IMR-90 (cell line): ENCODE measurements around the gene HOXA7. TPM values are rescaled to one million over a fixed set of nuclear protein-coding genes. Genes with fewer than 3 reads are reported as not detected.
A peak's percentile ranks its signal among the peaks of the same experiment; 100 is the strongest.

Source experiments
- ATAC-seq: fragments of 200-7000 bp; cut with Tn5 transposase; 2 replicates; pipeline ENCODE4 v1.9.1; 2020; ENCODE audit warnings: low read depth, mild to moderate bottlenecking, moderate library complexity
- BruUV-seq: library from RNA; stranded (reverse); fragments of 400-500 nt; replicated peaks from 2 replicates; lab custom pipeline; 2021; lab: Mats Ljungman, UMichigan
- CTCF ChIA-PET: fragments of 300-600 bp; formaldehyde crosslinking; extraction: SDS; loops from one replicate; lab custom pipeline; 2021; ENCODE audit warnings: antibody characterized with exemption; lab: Yijun Ruan, JAX
- POLR2A ChIA-PET: fragments of 300-600 bp; sonication (Branson Sonifier 250); formaldehyde crosslinking; loops from one replicate; lab custom pipeline; 2022; ENCODE audit warnings: antibody characterized with exemption; ENCODE audit not compliant: unreplicated experiment; lab: Charles Lee
- DNase-seq: peaks from one replicate; pipeline ENCODE4 v3.0.0; 2013
- H2AFZ ChIP-seq: replicated peaks from 2 replicates; pipeline ENCODE3; 2013; ENCODE audit warnings: low read length, mild to moderate bottlenecking; ENCODE audit not compliant: poor library complexity
- H2AK5ac ChIP-seq: 2 replicates; pipeline ENCODE4 v1.6.1; 2013; ENCODE audit warnings: low read depth, low read length, inconsistent platforms
- H2AK9ac ChIP-seq: replicated peaks from 2 replicates; pipeline ENCODE3; 2013; ENCODE audit warnings: mild to moderate bottlenecking, low read depth, low read length, moderate library complexity; ENCODE audit not compliant: poor library complexity
- H2BK120ac ChIP-seq: 2 replicates; pipeline ENCODE4 v1.6.1; 2013; ENCODE audit warnings: low read depth, low read length, inconsistent platforms
- H2BK15ac ChIP-seq: 3 replicates; pipeline ENCODE4 v1.6.1; 2013; ENCODE audit warnings: low read depth, low read length, inconsistent platforms
- H2BK20ac ChIP-seq: 2 replicates; pipeline ENCODE4 v1.6.1; 2013; ENCODE audit warnings: low read depth, mild to moderate bottlenecking, inconsistent platforms, low read length, moderate library complexity
- H2BK5ac ChIP-seq: 2 replicates; pipeline ENCODE4 v1.6.1; 2013; ENCODE audit warnings: mild to moderate bottlenecking, low read depth, low read length, inconsistent platforms; ENCODE audit not compliant: poor library complexity, severe bottlenecking
- H3K14ac ChIP-seq: replicated peaks from 2 replicates; pipeline ENCODE4 v1.6.1; 2013; ENCODE audit warnings: low read depth, low read length, inconsistent platforms
- H3K18ac ChIP-seq: 2 replicates; pipeline ENCODE4 v1.6.1; 2013; ENCODE audit warnings: low read depth, low read length, control low read depth
- H3K23ac ChIP-seq: 2 replicates; pipeline ENCODE4 v1.6.1; 2013; ENCODE audit warnings: low read depth, low read length, inconsistent platforms
- H3K27ac ChIP-seq: 2 replicates; pipeline ENCODE4 v1.5.1; 2013; ENCODE audit warnings: mild to moderate bottlenecking, control low read depth, low read length; ENCODE audit not compliant: insufficient read depth
- H3K27me3 ChIP-seq: 2 replicates; pipeline ENCODE4 v1.6.1; 2013; ENCODE audit warnings: low read length; ENCODE audit not compliant: control insufficient read depth, insufficient read depth
- H3K36me3 ChIP-seq: 2 replicates; pipeline ENCODE4 v1.6.1; 2013; ENCODE audit warnings: low read length, mixed read lengths; ENCODE audit not compliant: control insufficient read depth, insufficient read depth
- H3K4ac ChIP-seq: 2 replicates; pipeline ENCODE4 v1.6.1; 2013; ENCODE audit warnings: low read depth, low read length, inconsistent platforms
- H3K4me1 ChIP-seq: 2 replicates; pipeline ENCODE4 v1.6.1; 2013; ENCODE audit warnings: low read length, mixed read lengths; ENCODE audit not compliant: control insufficient read depth, insufficient read depth
- H3K4me2 ChIP-seq: 2 replicates; pipeline ENCODE4 v1.6.1; 2013; ENCODE audit warnings: low read depth, mild to moderate bottlenecking, control low read depth, low read length, moderate library complexity
- H3K4me3 ChIP-seq: 2 replicates; pipeline ENCODE4 v1.5.1; 2013; ENCODE audit warnings: low read depth, mild to moderate bottlenecking, control low read depth, low read length, moderate library complexity; ENCODE audit not compliant: insufficient read depth
- H3K56ac ChIP-seq: 2 replicates; pipeline ENCODE4 v1.6.1; 2013; ENCODE audit warnings: low read length, inconsistent platforms; ENCODE audit not compliant: insufficient read depth; ENCODE audit errors: extremely low read depth
- H3K79me1 ChIP-seq, 2 experiments: 2 replicates each; pipeline ENCODE4 v1.6.1; 2013; ENCODE audit warnings: low read length in 2 of 2, inconsistent platforms in 1 of 2, low read depth in 1 of 2
- H3K9ac ChIP-seq: 2 replicates; pipeline ENCODE4 v1.6.1; 2013; ENCODE audit warnings: low read depth, low read length, control low read depth
- H3K9me1 ChIP-seq: 2 replicates; pipeline ENCODE4 v1.6.1; 2013; ENCODE audit warnings: low read length, inconsistent platforms; ENCODE audit not compliant: insufficient read depth
- H3K9me3 ChIP-seq: 2 replicates; pipeline ENCODE4 v1.6.1; 2013; ENCODE audit warnings: low read length; ENCODE audit not compliant: control insufficient read depth, insufficient read depth
- H4K20me1 ChIP-seq: 2 replicates; pipeline ENCODE4 v1.6.1; 2013; ENCODE audit warnings: low read length, inconsistent platforms; ENCODE audit not compliant: insufficient read depth
- H4K5ac ChIP-seq: 2 replicates; pipeline ENCODE4 v1.6.1; 2013; ENCODE audit warnings: mild to moderate bottlenecking, low read depth, low read length, control low read depth
- H4K8ac ChIP-seq, 2 experiments: 2 replicates each; pipeline ENCODE4 v1.6.1; 2013; ENCODE audit warnings: low read depth in 2 of 2, low read length in 2 of 2, control low read depth in 1 of 2, inconsistent platforms in 1 of 2
- H4K91ac ChIP-seq: 2 replicates; pipeline ENCODE4 v1.6.1; 2013; ENCODE audit warnings: low read depth, low read length, inconsistent platforms; ENCODE audit not compliant: insufficient read depth
- BHLHE40 ChIP-seq: fragments of 150-350 bp; IDR thresholded peaks from 2 replicates; pipeline ENCODE4 v1.6.1; 2016; ENCODE audit warnings: mild to moderate bottlenecking, low read depth, low read length
- CEBPB ChIP-seq: IDR thresholded peaks from 2 replicates; pipeline ENCODE4 v1.6.1; 2012; ENCODE audit warnings: low read depth, low read length, improper control_type of control experiment
- CHD1 ChIP-seq: IDR thresholded peaks from 2 replicates; pipeline ENCODE4 v1.6.1; 2012; ENCODE audit warnings: low read depth, low read length, improper control_type of control experiment
- ELK1 ChIP-seq: fragments of 150-350 bp; IDR thresholded peaks from 2 replicates; pipeline ENCODE4 v1.6.1; 2016; ENCODE audit warnings: low read depth, mild to moderate bottlenecking, low read length, moderate library complexity, borderline replicate concordance
- MAFK ChIP-seq: IDR thresholded peaks from 2 replicates; pipeline ENCODE4 v1.6.1; 2012; ENCODE audit warnings: low read depth, low read length, improper control_type of control experiment
- MXI1 ChIP-seq: IDR thresholded peaks from 2 replicates; pipeline ENCODE4 v1.6.1; 2012; ENCODE audit warnings: low read depth, mild to moderate bottlenecking, low read length, moderate library complexity, borderline replicate concordance
- POLR2A ChIP-seq: IDR thresholded peaks from 2 replicates; pipeline ENCODE4 v1.6.1; 2012; ENCODE audit warnings: mild to moderate bottlenecking, low read depth, low read length
- RCOR1 ChIP-seq: IDR thresholded peaks from 2 replicates; pipeline ENCODE4 v1.6.1; 2012; ENCODE audit warnings: mild to moderate bottlenecking, low read length, improper control_type of control experiment; ENCODE audit not compliant: insufficient replicate concordance
- RFX5 ChIP-seq: IDR thresholded peaks from 2 replicates; pipeline ENCODE4 v1.8.0; 2012; ENCODE audit warnings: low read depth, mild to moderate bottlenecking, low read length, moderate library complexity
- USF2 ChIP-seq: fragments of 150-350 bp; IDR thresholded peaks from 2 replicates; pipeline ENCODE4 v1.6.1; 2017; ENCODE audit warnings: mild to moderate bottlenecking, antibody characterized with exemption, low read length, low read depth
- WGBS, 2 experiments: methylation state at CpG; one replicate each; pipeline versions ENCODE4 v1.1.5 to v1.1.7; 2013; ENCODE audit warnings: missing lambda C conversion rate in 2 of 2; ENCODE audit not compliant: insufficient read length in 1 of 2; ENCODE audit errors: extremely low coverage in 2 of 2; 5-methylcytosine and 5-hydroxymethylcytosine counted together
- dilution Hi-C: fragments of 300-500 bp; cut with HindIII; formaldehyde crosslinking; loops from one replicate; pipeline ENCODE4 v1.14.3; 2018; ENCODE audit warnings: low sequenced_read_pairs; ENCODE audit not compliant: unreplicated experiment
- in situ Hi-C: fragments of 300-500 bp; cut with MboI; formaldehyde crosslinking; loops from 3 replicates; pipeline ENCODE4 v1.14.3; 2019; ENCODE audit warnings: low sequenced_read_pairs, inconsistent platforms, mixed read lengths
- intact Hi-C: fragments of 100-400 bp; cut with micrococcal nuclease; formaldehyde crosslinking; loops from 2 replicates; pipeline ENCODE4 v1.10.0; 2022
- polyA plus RNA-seq, 3 experiments: library from polyadenylated mRNA; depleted of rRNA; stranded (reverse); fragments of >200 nt; gene quantifications; 2 replicates each; pipeline ENCODE4 v1.2.3, GENCODE V29; 2012; ENCODE audit warnings: low replicate concordance in 1 of 3
- total RNA-seq: library from RNA; depleted of rRNA; stranded (reverse); fragments of >200 nt; gene quantifications from 2 replicates; pipeline ENCODE4 v1.2.3, GENCODE V29; 2012
- TF ChIP-seq, protein P1 (sequence below): conservative IDR thresholded peaks from 2 replicates; pipeline ENCODE4 v1.5.1; 2012; ENCODE audit warnings: mild to moderate bottlenecking, low read depth, low read length, improper control_type of control experiment

HOXA7 gene
- total and polyA plus RNA-seq, 2 of the 4 experiments (the other 2 are of a cell fraction), result 0.18 to 1.7 TPM

DNA sequence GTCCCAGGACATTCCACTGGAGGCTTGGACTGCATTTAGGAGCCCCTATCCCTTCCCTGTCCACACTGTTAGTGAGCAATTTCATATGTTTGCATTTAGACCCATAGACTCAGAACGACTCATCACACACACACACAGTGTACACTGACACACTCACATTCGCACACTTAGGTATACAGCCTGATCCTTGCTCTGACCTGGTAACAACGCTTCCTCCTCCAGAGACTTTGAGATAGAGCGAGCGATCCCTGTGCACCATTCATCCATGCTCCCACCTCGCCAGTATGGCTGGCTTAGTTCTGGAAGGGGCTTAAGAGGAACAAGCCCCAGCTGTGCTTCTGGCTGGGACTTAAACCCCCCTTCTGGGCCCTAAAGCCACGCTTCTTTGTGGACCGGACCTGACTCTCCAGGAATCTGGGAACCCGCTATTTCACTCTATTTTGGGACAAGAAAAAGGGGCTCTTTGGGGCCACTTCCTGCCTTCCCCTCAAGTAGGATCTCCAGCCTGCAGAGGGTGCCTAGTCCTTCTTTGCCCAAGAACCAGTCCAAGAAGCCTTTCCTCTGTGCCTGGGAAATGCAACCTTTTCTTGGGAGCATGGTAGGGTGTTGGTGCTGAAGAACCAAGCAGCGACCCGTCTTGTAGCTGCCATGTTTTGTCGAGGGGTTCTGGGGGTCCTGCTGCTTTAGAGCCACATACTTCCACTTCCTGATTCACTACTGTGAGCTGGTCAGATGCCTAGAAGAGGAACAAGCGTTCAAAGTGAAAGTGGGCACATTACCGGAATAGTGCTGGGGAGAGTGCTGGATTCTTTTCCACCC is 44.5 kb upstream of the HOXA7 start:
- no peak overlapping the region for H2BK15ac ChIP-seq
- peaks cover 2% of the 10 kb centered on the region; the same call in 1 of the 2 replicates for H3K4me1 ChIP-seq
- no peaks in the 10 kb centered on the region for H3K36me3 ChIP-seq
- DNase-seq, result no peak
- no peak for TF ChIP-seq RCOR1
- no peak for TF ChIP-seq BHLHE40
- TF ChIP-seq, protein P1, sequence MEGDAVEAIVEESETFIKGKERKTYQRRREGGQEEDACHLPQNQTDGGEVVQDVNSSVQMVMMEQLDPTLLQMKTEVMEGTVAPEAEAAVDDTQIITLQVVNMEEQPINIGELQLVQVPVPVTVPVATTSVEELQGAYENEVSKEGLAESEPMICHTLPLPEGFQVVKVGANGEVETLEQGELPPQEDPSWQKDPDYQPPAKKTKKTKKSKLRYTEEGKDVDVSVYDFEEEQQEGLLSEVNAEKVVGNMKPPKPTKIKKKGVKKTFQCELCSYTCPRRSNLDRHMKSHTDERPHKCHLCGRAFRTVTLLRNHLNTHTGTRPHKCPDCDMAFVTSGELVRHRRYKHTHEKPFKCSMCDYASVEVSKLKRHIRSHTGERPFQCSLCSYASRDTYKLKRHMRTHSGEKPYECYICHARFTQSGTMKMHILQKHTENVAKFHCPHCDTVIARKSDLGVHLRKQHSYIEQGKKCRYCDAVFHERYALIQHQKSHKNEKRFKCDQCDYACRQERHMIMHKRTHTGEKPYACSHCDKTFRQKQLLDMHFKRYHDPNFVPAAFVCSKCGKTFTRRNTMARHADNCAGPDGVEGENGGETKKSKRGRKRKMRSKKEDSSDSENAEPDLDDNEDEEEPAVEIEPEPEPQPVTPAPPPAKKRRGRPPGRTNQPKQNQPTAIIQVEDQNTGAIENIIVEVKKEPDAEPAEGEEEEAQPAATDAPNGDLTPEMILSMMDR, result no peak
- TF ChIP-seq MXI1, result no peak
- no peak for TF ChIP-seq RFX5
- no peak for TF ChIP-seq MAFK
- TF ChIP-seq CEBPB, result no peak
- TF ChIP-seq POLR2A, result no peak
- TF ChIP-seq CHD1, result no peak
- no peak for TF ChIP-seq USF2
- no peak for TF ChIP-seq ELK1
- no peak overlapping the region for H2BK5ac ChIP-seq
- CTCF ChIA-PET, result no interaction called here
- H2BK20ac ChIP-seq, result no peak overlapping the region
- no peak overlapping the region for H3K18ac ChIP-seq
- H4K91ac ChIP-seq, result no peak overlapping the region
- no peak overlapping the region for H4K8ac ChIP-seq
- H2AFZ ChIP-seq, result peak overlapping the region; percentile 5
- H3K4me3 ChIP-seq, result no peak overlapping the region
- no peaks in the 10 kb centered on the region for H3K79me1 ChIP-seq
- intact Hi-C loops (no loop called here), in situ Hi-C loops (loop anchor here (5.0 to 10.0 kb wide), 2 partner anchors 381 to 574 kb away; no protein-coding TSS in a partner anchor), dilution Hi-C loops (no loop called here)
- peaks cover 24% of the 10 kb centered on the region for H4K20me1 ChIP-seq
- peak overlapping the region; percentile 89 for H3K23ac ChIP-seq
- H3K9ac ChIP-seq, result no peak overlapping the region
- peaks cover 9% of the 10 kb centered on the region; the same call in 1 of the 2 replicates for H3K9me3 ChIP-seq
- H3K56ac ChIP-seq, result no peak overlapping the region
- H3K4me2 ChIP-seq, result peak overlapping the region; percentile 40; the same call in 1 of the 2 replicates
- POLR2A ChIA-PET, result no interaction called here
- WGBS, 2 experiments, result 14% methylated on average over 4 of the region's 14 CpGs; no CpG with 5 or more reads in 1 of the 2 experiments
- H4K5ac ChIP-seq, result no peak overlapping the region
- no peak overlapping the region for H3K4ac ChIP-seq
- ATAC-seq, result no peak
- H2BK120ac ChIP-seq, result no peak overlapping the region
- BruUV-seq, result no TSS peak
- peaks cover 5% of the 10 kb centered on the region; the same call in 1 of the 2 replicates for H3K9me1 ChIP-seq
- no peak overlapping the region for H2AK9ac ChIP-seq
- no peak overlapping the region for H3K14ac ChIP-seq
- H3K27ac ChIP-seq, result no peak overlapping the region
- H3K27me3 ChIP-seq, result peaks cover 88% of the 10 kb centered on the region
- no peak overlapping the region for H2AK5ac ChIP-seq
